GM19467 (cell line): ENCODE measurements around the gene NOL12.

ENCODE experiments used
- ATAC-seq: cut with Tn5 transposase; IDR thresholded peaks from one replicate; pipeline ENCODE4 v1.9.1; 2021; ENCODE audit warnings: mild to moderate bottlenecking, moderate library complexity; ENCODE audit not compliant: unreplicated experiment

The NOL12 gene

GRCh38 chr22:37659066-37659896 is 26.9 kb upstream of the NOL12 start:
- ATAC-seq, result peak; percentile 14

GRCh38 chr22:37659897-37660708 is 26.0 kb upstream of the NOL12 start:
- ATAC-seq, result no peak

- ATAC-seq, result no peak
Observed at GRCh38 chr22:37660709-37661045, 25.5 kb upstream of the NOL12 start.

- no peak for ATAC-seq
Observed at GRCh38 chr22:37661160-37661924, 24.8 kb upstream of the NOL12 start.

GRCh38 chr22:37662039-37662438 is 24.1 kb upstream of the NOL12 start:
- no peak for ATAC-seq

- no peak for ATAC-seq
Observed at GRCh38 chr22:37663521-37664140, 22.5 kb upstream of the NOL12 start.

GRCh38 chr22:37664249-37665101 is 21.7 kb upstream of the NOL12 start:
- no peak for ATAC-seq

GRCh38 chr22:37665487-37665886 is 20.7 kb upstream of the NOL12 start:
- no peak for ATAC-seq

- ATAC-seq, result no peak
Observed at GRCh38 chr22:37669586-37669985, 16.6 kb upstream of the NOL12 start.

- ATAC-seq, result no peak
Observed at GRCh38 chr22:37672206-37672919, 13.8 kb upstream of the NOL12 start.

GRCh38 chr22:37672920-37673455 is 13.2 kb upstream of the NOL12 start:
- no peak for ATAC-seq

- ATAC-seq, result no peak
Observed at GRCh38 chr22:37674248-37674647, 11.9 kb upstream of the NOL12 start.

GRCh38 chr22:37674951-37675929 is 10.9 kb upstream of the NOL12 start, which contains the start of gene LGALS1:
Gene LGALS1 (plus strand): TSS chr22:37675636. CDS start chr22:37675703, 67 bp downstream.
- ATAC-seq, result no peak

GRCh38 chr22:37675930-37676735 is 10.0 kb upstream of the NOL12 start:
- ATAC-seq, result peak; percentile 1

GRCh38 chr22:37676736-37677492 is 9.2 kb upstream of the NOL12 start:
- ATAC-seq, result peak; percentile 48

GRCh38 chr22:37677493-37677974 is 8.6 kb upstream of the NOL12 start:
- ATAC-seq, result peak; percentile 15
